NOMO-1 treated with DMSO at 0.1 percent for 48 hours (cell line): ENCODE results near the gene ZDHHC13.

Experiments
- DNase-seq: peaks from one replicate; lab custom pipeline; 2025; ENCODE audit not compliant: unreplicated experiment; lab: John Stamatoyannopoulos, UW

Gene ZDHHC13, protein sequence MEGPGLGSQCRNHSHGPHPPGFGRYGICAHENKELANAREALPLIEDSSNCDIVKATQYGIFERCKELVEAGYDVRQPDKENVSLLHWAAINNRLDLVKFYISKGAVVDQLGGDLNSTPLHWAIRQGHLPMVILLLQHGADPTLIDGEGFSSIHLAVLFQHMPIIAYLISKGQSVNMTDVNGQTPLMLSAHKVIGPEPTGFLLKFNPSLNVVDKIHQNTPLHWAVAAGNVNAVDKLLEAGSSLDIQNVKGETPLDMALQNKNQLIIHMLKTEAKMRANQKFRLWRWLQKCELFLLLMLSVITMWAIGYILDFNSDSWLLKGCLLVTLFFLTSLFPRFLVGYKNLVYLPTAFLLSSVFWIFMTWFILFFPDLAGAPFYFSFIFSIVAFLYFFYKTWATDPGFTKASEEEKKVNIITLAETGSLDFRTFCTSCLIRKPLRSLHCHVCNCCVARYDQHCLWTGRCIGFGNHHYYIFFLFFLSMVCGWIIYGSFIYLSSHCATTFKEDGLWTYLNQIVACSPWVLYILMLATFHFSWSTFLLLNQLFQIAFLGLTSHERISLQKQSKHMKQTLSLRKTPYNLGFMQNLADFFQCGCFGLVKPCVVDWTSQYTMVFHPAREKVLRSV

GRCh38 chr11:19116971-19117759 is at the start of gene ZDHHC13:
Gene ZDHHC13, plus strand, starts transcription at chr11:19117168. Its CDS starts 82 bp downstream, at chr11:19117250.
- DNase-seq: peak; percentile 90

DNA sequence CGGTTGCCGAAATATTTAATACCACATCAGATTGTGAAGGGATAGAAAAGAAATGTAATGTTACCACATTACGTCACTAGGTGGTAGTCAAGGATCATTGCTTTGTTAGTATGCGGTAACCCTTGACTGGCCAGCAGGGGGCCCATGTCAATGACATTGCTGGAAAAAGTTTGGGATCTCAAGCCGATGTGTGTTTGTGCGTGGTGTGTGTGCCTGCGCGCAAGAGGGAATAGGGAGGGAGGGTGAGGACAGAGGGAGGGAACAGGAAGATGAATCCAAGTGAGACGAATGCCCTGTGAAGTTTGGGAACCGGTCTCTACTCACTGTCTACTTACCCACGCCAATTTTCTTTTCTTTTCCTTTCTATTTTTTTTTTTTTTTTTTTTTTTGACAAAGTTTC is 45.7 kb upstream of the ZDHHC13 start:
- peak; percentile 68 for DNase-seq

DNA sequence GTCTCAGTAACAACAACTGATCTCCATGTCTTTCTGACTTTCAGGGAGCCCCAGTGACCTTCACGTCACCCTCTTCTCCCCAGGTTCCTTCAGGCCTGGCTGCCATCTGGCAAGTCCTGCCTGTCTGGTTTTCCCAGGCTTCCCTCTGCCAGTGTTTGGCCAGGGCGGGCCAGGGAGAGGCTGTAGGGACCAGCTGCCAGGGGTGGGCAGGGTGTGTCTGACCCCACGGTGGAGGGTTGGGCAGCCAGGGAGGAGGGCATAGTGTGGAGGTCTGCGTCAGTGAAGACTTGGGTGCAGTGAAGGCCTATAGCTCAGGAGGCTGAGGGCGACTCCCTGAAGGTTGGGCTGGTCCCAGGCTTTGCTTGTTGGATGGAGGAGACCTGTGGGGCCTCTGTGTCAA is 44.5 kb upstream of the ZDHHC13 start:
- DNase-seq: no peak

DNA sequence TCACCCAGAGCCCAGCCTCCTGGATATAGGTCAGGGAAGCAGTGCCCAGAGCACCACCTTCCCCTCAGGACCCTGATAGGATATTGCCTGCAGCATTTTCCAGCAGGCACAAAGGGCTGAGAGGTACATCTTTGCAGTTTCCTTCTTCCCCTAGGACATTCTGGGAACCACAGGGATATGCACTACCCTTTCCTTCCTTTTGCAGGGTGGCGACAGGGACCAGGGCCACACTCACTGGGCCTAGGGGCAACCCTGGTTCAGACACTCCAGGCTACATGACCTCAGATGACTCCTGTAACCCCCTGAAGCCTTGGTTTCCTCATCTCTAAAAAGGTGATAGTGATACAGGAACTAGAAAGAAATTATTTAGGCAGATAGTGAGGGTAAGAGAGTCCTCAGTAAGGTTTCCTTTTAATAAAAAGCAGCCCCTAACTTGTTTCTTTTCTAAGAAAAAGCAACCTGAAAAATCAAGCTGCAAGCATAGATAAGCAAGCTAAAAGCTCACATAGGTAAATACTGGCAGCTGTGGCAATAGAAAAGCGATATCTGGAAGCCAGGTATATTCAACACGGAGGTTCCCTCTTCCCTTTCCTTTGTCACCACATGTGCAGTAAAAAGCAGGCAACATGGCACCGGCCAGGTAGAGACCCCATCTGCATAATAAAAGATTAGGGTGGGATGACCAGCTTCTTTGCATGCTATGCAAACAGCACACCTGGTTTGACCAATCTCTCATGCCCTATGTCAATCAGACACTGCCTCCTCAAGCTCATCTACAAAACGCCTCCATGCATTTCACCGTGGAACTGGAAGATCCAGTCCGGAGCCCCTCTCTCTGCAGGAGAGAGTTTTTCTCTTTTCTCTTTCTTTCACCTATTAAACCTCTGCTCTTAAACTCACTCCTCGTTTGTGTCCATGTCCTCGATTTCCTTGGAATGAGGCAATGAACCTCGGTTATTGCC is 43.2 kb upstream of the ZDHHC13 start:
- no peak for DNase-seq

DNA sequence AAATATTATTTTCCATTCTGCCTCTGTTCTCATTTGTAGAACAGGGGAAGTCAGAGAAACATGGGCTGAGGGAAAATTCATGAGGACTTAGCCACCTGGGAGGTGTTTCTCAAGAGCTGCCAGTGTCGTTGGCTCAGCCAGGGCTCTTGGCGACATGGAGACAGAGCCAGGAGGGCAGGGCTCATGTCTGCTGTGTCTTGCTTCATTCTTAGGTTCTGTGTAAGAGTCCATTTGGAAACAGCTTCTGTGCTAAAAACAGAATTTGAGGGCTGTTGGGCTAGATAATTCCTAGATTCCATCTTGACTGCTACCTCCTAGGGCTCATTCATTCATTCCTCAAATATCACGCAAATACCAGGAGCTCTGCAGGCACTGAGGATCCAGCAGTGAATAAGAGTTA is 41.3 kb upstream of the ZDHHC13 start:
- DNase-seq: no peak

DNA sequence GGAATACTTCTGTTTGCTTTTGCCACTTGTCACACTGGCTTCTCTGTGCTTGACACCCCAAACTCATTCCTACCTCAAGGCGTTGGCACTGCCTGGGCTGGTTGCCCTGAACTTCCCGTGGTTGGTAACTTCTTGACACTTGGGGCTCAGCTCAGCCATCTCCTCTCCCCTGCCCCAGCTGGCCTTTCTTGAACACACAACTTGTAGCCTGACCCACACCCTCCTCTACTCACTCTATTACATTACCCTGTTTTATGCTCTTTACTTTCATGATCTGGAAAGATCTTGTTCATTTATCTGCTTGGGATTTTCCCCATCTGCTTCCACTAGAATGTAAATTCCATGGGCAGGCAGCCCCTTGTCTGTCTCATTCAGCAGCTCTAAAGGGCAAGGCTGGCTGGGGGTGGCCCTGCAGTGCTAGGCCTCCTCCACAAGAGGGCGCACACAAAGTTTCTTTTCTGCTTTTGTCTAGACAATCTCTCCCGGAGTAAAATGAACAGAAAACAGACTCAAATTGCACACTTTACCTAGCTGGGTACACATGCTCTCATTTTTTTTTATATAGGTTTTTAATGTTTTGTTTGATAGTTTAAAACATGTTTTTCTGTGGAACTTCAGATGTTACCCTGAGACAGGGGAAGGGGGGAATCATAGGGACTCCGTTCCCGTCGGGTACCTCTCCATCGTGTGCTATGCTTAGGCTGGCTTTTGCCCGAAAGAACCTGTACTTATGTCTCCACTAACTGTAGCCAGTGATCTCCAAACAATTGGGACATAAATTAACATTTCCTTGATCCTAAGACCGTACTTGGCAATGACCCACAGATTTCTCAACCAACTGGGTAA is 40.0 kb upstream of the ZDHHC13 start:
- peak; percentile 36 for DNase-seq

GRCh38 chr11:19077965-19078364 is 39.0 kb upstream of the ZDHHC13 start:
- DNase-seq: no peak

DNA sequence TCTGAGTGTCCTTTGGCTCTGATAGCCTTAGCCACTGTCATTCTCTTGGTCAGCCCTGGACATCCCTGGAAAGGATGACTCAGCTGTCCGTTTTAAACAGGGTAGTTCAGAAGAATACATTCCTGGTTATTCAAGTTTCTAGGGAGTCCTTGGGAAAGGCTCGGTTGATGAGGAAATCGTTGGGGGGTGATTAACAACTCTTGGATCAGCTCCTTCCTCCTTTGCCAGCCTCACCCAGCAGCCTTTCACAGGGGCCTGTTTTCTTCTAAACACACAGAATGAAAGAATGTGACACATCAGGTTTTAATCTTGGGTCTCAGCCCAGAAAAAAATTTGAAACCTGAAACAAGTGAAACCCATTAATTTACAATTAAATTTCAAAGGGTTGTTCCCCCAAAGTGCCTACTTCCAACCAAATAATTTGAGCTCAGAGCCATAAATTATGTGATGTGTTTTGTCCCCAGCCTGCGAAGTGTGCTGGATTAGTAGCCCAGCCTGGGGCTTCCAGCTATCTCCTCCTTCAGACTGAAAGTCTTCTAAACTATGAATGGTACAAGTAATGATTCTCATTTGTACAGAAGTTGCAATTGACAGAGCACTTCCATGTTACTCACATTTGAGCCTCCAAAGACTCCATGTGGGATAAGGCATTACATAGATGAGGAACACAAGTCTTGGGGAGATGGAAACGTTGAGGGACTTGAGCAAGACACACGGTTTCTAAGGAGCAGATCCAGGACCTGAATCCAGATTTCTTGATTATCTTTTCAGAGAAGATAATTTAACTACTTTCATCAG is 37.1 kb upstream of the ZDHHC13 start:
- no peak for DNase-seq

DNA sequence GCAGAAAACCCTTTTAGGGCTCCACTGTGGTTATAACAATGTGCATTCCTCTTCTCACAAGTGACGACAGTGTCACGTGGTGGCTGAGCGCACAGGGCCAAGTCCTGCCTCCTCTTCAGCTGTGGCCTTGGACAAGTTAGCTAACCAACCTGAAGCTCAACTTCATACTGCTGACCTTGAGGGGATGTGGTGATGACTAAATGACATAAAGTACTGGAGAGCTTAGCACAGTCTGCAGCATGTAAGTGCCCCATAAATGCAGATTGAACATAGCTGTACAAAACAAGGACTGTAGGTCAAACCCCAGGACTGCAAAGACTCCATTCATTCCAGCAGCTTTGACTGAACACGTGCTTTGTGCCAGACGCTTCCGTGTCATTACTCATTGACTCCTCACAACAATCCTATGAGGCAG is 36.4 kb upstream of the ZDHHC13 start:
- no peak for DNase-seq

DNA sequence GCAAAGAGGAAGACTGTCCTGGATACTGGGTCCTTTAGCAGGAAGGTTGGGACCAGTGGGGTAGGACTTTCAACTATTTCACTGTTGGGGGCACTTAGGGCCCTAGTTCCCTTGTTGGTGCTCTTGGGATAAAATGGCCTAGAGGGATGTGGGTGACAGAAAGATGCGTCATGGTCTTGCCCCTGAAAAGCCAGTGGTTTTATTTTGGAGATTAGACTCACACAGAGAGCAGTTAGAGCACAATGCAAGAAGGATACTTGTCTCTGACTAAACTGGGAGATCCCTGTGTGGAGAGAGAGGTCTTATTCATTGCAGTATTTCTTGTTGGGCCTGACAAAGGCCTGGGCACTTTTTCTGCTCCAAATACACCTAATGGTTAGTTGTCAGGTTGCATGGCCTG is 33.8 kb upstream of the ZDHHC13 start:
- DNase-seq: no peak

DNA sequence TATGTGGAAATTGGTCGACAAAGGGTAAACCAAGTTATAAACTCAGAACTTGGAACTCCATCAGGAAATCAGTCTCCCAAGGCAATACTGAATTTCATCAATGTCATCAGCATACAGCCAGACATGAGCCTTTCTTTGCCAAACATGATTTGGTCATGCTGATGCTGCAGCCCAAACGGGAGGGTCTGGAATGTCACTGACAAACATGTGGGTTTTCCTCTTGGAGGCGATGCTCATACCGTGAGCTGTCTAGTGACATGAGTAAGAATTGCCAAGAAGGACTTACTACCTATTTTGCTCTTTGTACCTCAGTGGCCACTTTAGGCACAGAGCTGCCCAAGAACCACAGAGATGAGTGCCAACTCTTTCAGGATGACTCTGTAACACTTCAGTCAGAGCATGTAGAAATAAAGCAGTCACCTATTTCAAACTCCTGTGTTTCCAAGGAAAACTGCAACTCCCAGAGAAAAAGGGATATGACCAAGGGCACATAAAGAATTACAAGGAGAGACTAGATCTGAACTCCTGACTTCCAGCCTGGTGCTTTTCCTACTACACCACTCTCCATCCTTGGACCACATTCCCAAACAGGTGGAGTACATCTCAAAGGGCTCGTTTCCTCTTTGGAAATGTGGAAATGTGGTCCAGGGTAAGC is 32.2 kb upstream of the ZDHHC13 start:
- DNase-seq: no peak

DNA sequence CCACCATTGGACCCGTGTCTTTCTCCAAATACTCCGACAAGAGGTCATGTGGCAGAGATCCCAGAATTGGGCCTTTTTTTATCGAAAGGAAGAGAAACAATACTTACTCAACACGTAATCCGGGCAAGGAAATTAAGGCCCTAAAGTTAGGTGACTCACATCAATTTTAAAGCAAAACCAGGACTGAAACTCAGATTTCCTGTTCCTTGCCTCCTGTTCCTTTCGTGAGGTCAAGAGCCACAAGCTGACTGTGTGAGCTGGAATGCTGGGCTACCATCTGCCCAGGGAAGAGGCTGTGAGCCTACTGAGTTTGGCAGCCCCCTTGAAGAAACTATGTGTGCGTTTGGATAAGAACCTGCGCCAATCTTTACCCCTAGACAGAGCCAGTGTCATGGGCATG is 29.3 kb upstream of the ZDHHC13 start:
- DNase-seq: no peak

DNA sequence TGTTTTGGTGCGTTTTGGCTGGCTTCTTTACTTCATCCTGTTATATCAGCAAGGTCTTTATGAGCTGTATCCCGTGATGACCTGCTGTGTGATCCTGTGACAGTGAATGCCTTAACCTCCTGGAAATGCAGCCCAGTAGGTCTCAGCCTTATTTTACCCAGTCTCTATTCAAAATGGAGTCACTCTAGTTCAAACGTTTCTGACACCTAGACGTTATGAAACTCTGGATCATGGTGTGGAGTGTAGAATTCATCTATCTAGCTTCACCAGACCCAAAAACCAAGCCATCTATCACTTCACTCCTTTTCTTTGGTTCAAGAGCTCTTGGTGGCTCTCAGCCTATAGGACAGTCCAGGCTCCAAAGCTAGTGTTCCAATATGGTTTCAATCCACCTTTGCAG is 28.2 kb upstream of the ZDHHC13 start:
- DNase-seq: no peak

GRCh38 chr11:19089421-19089820 is 27.5 kb upstream of the ZDHHC13 start:
- no peak for DNase-seq

DNA sequence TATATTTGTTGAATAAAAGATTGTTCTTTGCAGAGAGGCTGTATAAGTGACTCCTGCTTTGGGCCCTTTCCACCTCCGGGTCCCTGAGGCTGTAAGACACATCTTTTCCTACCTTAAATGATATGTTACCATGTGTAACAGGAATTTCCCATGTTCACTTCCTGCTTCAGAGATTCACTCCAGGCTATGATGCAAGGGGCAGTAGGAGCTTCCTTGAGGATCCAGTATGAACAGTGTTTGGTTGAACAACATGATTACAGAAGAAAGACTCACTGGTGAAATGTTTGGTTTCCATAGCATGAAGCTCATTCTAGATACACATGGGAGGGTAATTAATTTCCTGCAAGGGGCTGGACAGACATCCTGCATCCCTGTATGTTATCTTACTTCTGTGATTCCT is 25.6 kb upstream of the ZDHHC13 start:
- no peak for DNase-seq

GRCh38 chr11:19092342-19092741 is 24.6 kb upstream of the ZDHHC13 start:
- no peak for DNase-seq

GRCh38 chr11:19092850-19093249 is 24.1 kb upstream of the ZDHHC13 start:
- DNase-seq: no peak

- DNase-seq: no peak
These were observed 23.0 kb upstream of the ZDHHC13 start for GRCh38 chr11:19093976-19094375.

GRCh38 chr11:19094859-19095258 is 22.1 kb upstream of the ZDHHC13 start:
- no peak for DNase-seq
